CD4-positive, alpha-beta T cell treated with Interleukin-1 beta for 1 hour (primary cell): ENCODE data around the gene CLIP1.
"Not testable (repeated sequence)": the region's sequence is repeated elsewhere in the genome, so short reads cannot be mapped to it uniquely, and the experiment has no call there.

ENCODE experiments used
- DNase-seq, 2 donors: peaks; one replicate each; pipeline ENCODE4 v3.0.0-alpha.2; 2020 to 2022

Gene CLIP1

GRCh38 chr12:122421821-122422729 lies at the start of gene CLIP1:
Gene CLIP1, minus strand, starts transcription at chr12:122422669. Its CDS starts 42,217 bp downstream, at chr12:122380452.
- peak; percentile 63 to 65 for DNase-seq

GRCh38 chr12:122471324-122472226 lies 49.1 kb upstream of the CLIP1 start:
- DNase-seq = peak; percentile 18 to 73

DNA sequence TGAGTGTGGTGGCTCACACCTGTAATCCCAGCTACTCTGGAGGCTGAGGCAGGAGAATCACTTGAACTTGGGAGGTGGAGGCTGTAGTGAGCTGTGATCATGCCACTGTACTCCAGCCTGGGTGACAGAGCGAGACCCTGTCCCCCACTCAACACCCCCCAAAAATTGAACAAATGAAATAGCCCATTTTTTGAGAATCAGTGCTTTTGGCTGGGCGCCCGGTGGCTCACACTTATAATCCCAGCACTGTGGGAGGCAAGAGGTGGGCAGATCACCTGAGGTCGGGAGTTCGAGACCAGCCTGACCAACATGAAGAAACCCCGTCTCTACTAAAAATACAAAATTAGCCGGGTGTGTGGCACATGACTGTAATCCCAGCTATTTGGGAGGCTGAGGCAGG lies 48.1 kb upstream of the CLIP1 start:
- not testable (repeated sequence) for DNase-seq

- DNase-seq = not testable (repeated sequence)
Measured at GRCh38 chr12:122469856-122470255, 47.4 kb upstream of the CLIP1 start.

DNA sequence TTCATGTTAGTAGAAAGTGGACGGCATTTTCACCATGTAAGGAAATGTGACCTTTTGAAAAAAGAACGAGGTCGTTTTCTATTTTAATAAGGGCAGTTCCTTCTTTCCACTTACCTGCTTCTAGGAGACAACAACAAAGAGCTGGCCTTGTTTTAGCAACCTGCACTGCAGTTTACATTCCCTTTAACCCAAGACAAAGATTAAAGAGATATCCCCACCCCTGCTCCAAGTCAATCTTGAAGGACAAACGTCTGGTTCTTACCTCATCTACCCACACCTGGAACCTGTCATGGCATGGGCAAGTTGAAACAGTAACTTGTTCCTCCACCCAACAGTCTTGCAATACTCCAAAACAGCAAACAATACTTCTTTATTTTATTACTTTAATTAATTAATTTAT lies 45.5 kb upstream of the CLIP1 start:
- no peak for DNase-seq

DNA sequence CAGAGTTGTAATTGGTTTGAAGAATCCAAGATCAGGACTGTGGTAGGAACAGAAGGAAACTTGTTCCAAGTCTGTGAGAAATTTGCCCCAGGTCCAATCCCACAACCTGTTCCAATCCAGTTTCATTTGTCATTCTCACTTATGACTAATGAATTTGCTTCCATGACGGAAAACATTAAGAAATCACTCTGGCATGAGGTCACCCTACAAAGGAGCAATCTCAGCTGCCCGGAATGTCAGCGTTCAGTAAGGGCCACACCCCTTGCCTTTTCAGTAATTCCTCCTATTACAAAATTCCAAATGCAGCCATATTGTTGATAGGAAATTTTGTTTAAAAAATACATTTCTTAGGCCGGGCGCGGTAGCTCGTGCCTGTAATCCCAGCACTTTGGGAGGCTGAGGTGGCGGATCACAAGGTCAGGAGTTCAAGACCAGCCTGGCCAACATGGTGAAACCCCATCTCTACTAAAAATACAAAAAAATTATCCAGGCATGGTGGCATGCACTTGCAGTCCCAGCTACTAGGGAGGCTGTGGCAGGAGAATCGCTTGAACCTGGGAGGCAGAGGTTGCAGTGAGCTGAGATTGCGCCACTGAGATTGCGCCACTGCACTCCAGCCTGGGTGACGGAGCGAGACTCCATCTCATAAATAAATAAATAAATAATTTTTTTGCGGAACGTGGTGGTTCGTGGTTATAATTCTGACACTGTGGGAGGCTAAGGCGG lies 42.0 kb upstream of the CLIP1 start:
- peak in 1 of 2 donors; percentile 51 for DNase-seq

GRCh38 chr12:122460641-122461040 lies 38.2 kb upstream of the CLIP1 start:
- DNase-seq = no peak

DNA sequence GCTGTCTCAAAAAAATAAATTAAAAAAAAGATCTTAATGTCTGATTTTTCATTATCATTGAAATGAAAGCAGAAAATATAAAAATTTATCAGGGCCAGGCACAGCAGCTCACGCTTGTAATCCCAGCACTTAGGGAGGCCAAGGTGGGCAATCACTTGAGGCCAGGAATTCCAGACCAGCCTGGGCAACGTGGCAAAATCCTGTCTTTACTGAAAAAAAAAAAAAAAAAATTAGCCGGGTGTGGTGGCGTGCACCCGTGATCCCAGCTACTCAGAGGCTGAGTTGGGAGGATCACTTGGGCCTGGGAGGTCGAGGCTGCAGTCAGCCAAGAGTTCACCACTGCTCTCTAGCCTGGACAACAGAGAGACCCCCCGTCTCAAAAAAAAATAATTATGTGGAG lies 37.6 kb upstream of the CLIP1 start:
- no peak for DNase-seq

- no peak for DNase-seq
Measured at GRCh38 chr12:122459211-122459610, 36.7 kb upstream of the CLIP1 start.

GRCh38 chr12:122458105-122459035 lies 35.9 kb upstream of the CLIP1 start:
- no peak for DNase-seq

- DNase-seq = no peak
Measured at GRCh38 chr12:122457627-122458026, 35.2 kb upstream of the CLIP1 start.

DNA sequence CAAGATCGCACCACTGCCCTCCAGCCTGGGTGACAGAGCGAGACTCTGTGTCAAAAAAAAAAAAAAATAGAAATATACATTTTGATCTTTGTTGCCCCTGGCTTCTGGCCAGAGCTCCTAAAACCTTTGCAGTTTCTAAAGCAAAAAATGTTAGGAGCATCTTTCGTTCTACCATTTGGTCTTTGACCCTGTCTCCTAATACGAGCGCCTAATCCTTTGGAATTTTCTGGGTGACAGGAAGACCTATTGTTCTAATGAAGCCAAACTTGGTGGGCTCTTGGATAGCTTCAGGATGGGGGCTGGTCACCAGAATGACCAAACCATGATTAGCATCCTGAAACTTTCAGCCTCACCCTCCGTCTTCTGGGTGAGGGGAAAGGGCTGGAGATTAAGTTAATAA lies 32.3 kb upstream of the CLIP1 start:
- DNase-seq = no peak

DNA sequence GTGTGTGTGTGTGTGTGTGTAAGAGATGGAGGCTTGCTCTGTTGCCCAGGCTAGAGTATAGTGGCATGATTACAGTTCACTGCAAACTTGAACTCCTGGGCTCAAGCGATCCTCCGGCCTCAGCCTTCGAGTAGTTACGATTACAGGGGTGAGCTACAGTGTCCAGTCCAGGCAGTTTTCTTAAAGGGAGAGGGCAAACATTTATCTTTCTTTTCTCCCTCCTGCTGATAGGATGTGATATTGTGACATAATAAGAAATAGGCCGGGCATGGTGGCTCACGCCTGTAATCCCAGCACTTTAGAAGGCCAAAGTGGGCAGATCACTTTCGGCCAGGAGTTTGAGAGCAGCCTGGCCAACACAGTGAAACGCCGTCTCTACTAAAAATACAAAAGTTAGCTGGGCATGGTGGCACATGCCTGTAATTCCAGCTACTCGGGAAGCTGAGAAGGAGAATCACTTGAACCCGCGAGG lies 31.8 kb upstream of the CLIP1 start:
- DNase-seq = no peak

DNA sequence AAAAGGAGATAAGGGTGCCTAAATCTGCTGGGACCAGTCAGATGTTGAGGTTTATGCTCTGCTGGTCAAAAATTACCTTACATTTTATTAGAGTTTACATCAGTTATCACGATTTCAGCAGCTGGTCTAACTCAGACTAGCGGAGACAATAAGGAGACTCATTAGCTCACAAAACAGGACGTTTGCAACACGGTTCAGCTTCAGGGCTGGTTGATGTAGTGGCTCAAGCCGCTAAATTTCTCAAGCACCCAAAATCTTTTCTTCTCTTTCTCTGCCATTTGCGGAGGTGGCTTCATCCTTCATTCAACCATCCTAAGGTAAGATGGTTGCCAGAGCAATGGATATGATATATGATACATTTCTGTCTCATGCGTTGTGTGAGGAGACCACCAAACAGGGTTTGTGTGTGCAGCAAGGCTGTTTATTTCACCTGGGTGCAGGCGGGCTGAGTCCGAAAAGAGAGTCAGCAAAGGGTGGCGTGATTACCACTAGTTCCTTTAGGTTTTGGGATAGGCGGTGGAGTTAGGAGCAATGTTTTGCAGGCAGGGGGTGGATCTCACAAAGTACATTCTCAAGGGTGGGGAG lies 30.3 kb upstream of the CLIP1 start:
- DNase-seq = peak in 1 of 2 donors; percentile 2

- DNase-seq = no peak
Measured at GRCh38 chr12:122449317-122449716, 26.8 kb upstream of the CLIP1 start.

GRCh38 chr12:122447825-122448224 lies 25.4 kb upstream of the CLIP1 start:
- not testable (repeated sequence) for DNase-seq

DNA sequence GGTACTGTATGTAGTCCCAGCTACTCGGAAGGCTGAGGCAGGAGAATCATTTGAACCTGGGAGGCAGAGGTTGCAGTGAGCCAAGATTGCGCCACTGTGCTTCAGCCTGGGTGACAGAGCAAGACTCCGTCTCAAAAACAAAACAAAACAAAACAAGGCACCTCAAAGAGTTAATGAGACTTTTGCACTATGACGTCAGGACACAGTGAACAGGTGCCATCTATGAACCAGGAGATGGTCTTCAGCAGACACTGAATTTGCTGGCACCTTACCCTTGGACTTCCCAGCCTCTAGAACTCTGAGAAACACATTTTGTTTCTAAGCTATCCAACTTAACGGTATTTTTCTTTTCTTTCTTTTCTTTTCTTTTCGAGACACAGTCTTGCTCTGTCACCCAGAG lies 23.9 kb upstream of the CLIP1 start:
- not testable (repeated sequence) for DNase-seq

DNA sequence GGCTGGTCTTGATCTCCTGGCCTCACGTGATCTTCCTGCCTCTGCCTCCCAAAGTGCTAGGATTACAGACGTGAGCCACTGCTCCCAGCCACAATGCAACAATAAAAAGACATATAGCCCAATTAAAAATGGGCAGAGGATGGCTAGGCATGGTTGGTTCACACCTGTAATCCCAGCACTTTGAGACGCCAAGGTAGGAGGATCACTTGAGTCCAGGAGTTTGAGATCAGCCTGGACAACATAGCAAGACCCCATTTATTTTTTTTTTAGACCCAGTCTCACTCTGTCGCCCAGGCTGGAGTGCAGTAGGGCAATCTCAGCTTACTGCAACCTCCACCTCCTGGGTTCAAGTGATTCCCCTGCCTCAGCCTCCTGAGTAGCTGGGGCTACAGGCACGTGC lies 21.6 kb upstream of the CLIP1 start:
- not testable (repeated sequence) for DNase-seq

DNA sequence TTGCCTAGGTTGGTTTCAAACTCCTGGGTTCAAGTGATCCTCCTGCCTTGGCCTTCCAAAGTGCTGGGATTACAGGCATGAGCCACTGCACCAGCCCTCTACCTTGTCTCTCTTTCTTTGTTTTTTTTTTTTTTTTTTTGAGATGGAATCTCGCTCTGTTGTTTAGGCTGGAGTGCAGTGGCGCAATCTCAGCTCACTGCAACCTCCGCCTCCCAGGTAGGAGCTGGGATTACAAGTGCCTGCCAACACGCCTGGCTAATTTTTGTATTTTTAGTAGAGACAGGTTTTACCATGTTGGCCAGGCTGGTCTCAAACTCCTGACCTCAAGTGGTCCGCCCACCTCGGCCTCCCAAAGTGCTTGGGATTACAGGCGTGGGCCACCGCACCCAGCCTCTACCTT lies 16.4 kb upstream of the CLIP1 start:
- DNase-seq = not testable (repeated sequence)

- DNase-seq = no peak
Measured at GRCh38 chr12:122437656-122438121, 15.2 kb upstream of the CLIP1 start.

GRCh38 chr12:122435186-122435585 lies 12.7 kb upstream of the CLIP1 start:
- DNase-seq = no peak
